Testis (tissue), 3 donors: ENCODE results near the gene ZNF267. TPM values are rescaled to one million over a fixed set of nuclear protein-coding genes. Genes with fewer than 3 reads are reported as not detected.

Experiments used
- DNase-seq: peaks from one replicate; pipeline ENCODE4 v3.0.0-alpha.2; 2019
- H3K27ac ChIP-seq, 2 donors: fragments of 200-600 bp; sonication (generic); one replicate each; pipeline ENCODE4 v1.5.1; 2019
- H3K27me3 ChIP-seq: fragments of 200-600 bp; sonication (generic); one replicate; pipeline ENCODE4 v1.5.1; 2019
- H3K36me3 ChIP-seq: fragments of 200-600 bp; sonication (generic); one replicate; pipeline ENCODE4 v1.5.1; 2017; ENCODE audit warnings: low read depth; ENCODE audit errors: missing control alignments
- H3K4me1 ChIP-seq: fragments of 200-600 bp; sonication (generic); one replicate; pipeline ENCODE4 v1.5.1; 2019
- H3K4me3 ChIP-seq, 2 donors: fragments of 200-600 bp; sonication (generic); one replicate each; pipeline ENCODE4 v1.5.1; 2017 to 2019
- H3K9me3 ChIP-seq: fragments of 200-600 bp; sonication (generic); one replicate; pipeline ENCODE4 v1.5.1; 2017
- CTCF ChIP-seq, 3 experiments: fragments of 450-650 bp in 2 of 3; fragments of 200-600 bp in 1 of 3; sonication (generic) in 1 of 3; IDR thresholded peaks; one replicate each; pipeline ENCODE4 v1.5.1; 2016 to 2019; ENCODE audit warnings: antibody characterized with exemption in 3 of 3, mild to moderate bottlenecking in 2 of 3, moderate library complexity in 1 of 3
- POLR2A ChIP-seq: fragments of 450-650 bp; IDR thresholded peaks from one replicate; pipeline ENCODE4 v1.6.1; 2017; ENCODE audit warnings: antibody characterized with exemption, mild to moderate bottlenecking, moderate library complexity
- WGBS, 2 donors: methylation state at CpG; one replicate each; pipeline ENCODE4 v1.1.5; 2018; 5-methylcytosine and 5-hydroxymethylcytosine counted together
- intact Hi-C: fragments of 100-400 bp; cut with DNase I; formaldehyde crosslinking; loops from one replicate; pipeline ENCODE4 v1.15.1; 2023; ENCODE audit warnings: low total_unique reads
- polyA plus RNA-seq: library from polyadenylated mRNA; stranded (reverse); fragments of 350-450 nt; fragmentation: Illumina TruSeq; extraction: RNeasy Lipid Tissue Mini Kit (QIAGEN cat#74804); gene quantifications from one replicate; pipeline ENCODE4 v1.2.3, GENCODE V29; 2014; ENCODE audit warnings: low read depth, low replicate concordance; ENCODE audit not compliant: insufficient read depth
- total RNA-seq, 2 donors: library from RNA; depleted of rRNA; stranded (reverse); fragments of >200 nt; gene quantifications; one replicate each; pipeline ENCODE4 v1.2.3, GENCODE V29; 2016

Gene ZNF267
- total and polyA plus RNA-seq, 3 donors from 2014 or later = 4.6 to 18.7 (median 17.8) TPM

DNA sequence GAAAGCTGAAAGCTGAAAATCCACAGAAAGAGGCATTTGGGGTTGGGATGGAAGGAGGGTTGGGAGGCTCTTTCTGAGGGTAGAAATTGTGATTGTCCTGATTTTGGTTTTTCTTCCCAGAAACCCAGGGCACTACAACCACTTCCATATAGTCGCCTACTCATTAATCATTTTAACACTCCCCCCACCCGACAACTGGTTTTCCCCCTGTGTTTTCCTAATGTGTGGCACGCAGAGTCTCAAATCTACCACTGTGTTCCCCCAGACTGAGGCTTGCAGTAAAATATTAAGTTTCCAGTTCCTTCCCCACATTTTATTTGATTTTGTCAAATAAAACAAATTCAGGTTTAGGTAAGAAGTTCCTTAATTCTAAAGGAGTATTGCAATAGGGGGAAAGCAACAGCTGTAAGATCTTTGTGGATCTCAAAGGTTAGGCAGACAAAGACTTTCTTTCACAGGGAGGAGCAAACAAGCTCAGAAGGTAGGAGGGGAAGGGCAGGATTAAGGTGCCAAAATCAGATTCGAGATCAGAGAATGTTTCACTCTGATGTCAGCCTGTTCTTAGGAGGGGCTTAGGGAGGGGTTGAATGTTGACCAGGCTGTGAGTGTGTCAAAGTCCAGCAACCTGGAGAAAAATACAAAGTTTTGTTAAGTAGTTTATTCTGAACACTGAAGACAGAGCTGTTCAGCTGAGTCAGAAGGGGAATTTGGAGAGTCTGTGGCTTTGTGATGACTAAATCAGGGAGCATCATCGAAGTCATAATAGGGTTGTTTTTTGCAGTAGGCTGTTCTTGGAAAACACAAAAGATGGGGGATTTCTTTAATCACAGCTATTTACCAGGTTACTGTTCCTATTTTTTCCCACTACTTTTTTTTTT, 3.6 kb downstream of the ZNF267 start:
- Histone ChIP-seq H3K9me3 (no peaks in the 10 kb centered on the region), H3K4me1 (peaks cover 13% of the 10 kb centered on the region), H3K36me3 (no peaks in the 10 kb centered on the region), H3K4me3 (no peak overlapping the region), H3K27me3 (no peaks in the 10 kb centered on the region), H3K27ac (no peak overlapping the region)
- 69 to 74% methylated on average over 5 of the region's 5 CpGs for WGBS, 2 donors
- intact Hi-C loops = loop anchor here (10.0 kb wide), 1 partner anchor 692 kb away; the partner anchor contains the start of gene FUS
- no peak for TF ChIP-seq POLR2A
- TF ChIP-seq CTCF (IDR thresholded peaks at IDR 0.05) = no peak
- no peak for DNase-seq

DNA sequence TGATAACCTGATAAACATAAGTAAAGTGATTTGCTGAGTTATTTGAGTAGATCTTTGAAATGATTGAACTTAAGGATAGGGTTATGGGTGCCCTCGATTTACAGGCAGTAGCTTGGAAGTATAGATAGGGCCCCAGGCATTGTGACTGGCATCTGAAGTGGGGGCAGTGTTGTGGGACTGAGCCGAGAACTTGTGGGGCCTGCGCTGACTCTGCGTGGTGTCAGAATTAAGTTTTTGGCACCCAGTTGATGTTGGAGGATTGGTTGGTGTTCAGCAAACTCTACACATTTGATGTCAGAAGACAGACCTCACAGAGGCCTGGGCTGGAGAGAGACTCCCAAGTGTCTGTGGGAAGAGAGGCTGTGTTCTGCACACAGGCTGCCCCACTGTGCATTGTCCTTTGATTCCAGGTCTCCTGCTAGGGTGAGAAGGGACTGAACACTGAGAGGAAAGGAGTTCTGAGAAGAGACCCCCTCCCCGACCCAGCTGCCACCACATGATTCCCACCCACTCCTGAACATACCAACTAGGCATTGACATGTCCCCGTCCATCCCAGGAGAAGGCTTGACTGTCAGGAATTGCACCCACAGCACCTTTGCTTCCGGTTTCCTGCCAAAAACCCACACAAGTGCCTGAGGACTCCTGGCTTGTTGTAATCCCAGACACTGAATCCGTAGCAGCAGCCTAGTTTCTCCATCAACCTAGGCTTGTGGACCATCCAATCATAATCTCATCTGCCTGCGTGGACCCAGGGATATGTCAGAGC, 4.5 kb downstream of the ZNF267 start:
- intact Hi-C loops = loop anchor here (10.0 kb wide), 1 partner anchor 693 kb away; the partner anchor contains the start of gene FUS
- no peaks in the 10 kb centered on the region for H3K27me3 ChIP-seq
- no peaks in the 10 kb centered on the region for H3K36me3 ChIP-seq
- peaks cover 13% of the 10 kb centered on the region for H3K4me1 ChIP-seq
- no peak for DNase-seq
- no peak overlapping the region for H3K4me3 ChIP-seq
- no peaks in the 10 kb centered on the region for H3K9me3 ChIP-seq
- 92% methylated on average over 9 of the region's 9 CpGs for WGBS, 2 donors
- TF ChIP-seq CTCF (IDR thresholded peaks at IDR 0.05) (no peak), POLR2A (no peak)
- H3K27ac ChIP-seq = no peak overlapping the region

GRCh38 chr16:31879937-31880321, 6.3 kb downstream of the ZNF267 start:
- WGBS, 2 donors = 42 to 44% methylated on average over 1 of the region's 1 CpG
- peaks cover 10% of the 10 kb centered on the region for H3K4me1 ChIP-seq
- intact Hi-C loops = loop anchor here (10.0 kb wide), 1 partner anchor 695 kb away; the partner anchor contains the start of gene FUS
- H3K4me3 ChIP-seq = no peak overlapping the region
- TF ChIP-seq CTCF (IDR thresholded peaks at IDR 0.05) (no peak), POLR2A (no peak)
- H3K36me3 ChIP-seq = no peaks in the 10 kb centered on the region
- H3K27ac ChIP-seq = no peak overlapping the region
- no peak for DNase-seq
- no peaks in the 10 kb centered on the region for H3K9me3 ChIP-seq
- no peaks in the 10 kb centered on the region for H3K27me3 ChIP-seq

DNA sequence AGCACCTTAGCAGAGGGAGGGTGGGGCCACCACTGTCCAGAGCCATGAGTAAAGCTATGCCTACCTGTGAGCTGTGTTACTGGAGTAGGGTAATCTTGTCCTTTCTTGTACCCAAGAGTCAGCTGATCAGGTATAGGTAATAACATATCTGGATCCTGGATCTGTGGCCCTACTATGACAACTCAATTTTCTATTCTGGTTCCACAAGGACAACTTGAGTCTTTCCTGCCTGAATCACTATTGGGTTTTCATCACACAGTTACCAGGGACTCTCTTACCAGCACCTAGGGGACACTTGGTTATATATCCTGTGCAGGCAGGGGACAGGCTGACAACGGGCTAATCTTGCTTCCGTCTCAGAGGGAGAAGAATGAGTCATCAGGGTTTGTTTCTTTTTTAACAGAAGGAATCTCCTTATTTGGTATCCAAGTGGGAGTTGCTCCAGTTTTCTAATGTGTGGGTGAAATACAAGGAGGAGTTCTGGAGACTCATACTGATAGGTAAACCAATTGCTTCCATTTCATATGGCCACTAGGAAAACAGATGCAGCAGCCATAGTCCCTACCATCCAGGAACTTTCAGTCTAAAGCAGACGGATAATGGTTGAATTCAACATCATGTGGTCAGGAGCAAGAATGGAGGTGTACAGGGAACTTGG, 6.8 kb downstream of the ZNF267 start:
- no peak overlapping the region for H3K27ac ChIP-seq
- no peaks in the 10 kb centered on the region for H3K36me3 ChIP-seq
- peaks cover 5% of the 10 kb centered on the region for H3K4me1 ChIP-seq
- 45 to 48% methylated on average over 3 of the region's 3 CpGs for WGBS, 2 donors
- H3K4me3 ChIP-seq = no peak overlapping the region
- TF ChIP-seq POLR2A = no peak
- no peak for TF ChIP-seq CTCF (IDR thresholded peaks at IDR 0.05)
- no peaks in the 10 kb centered on the region for H3K27me3 ChIP-seq
- intact Hi-C loops = no loop called here
- no peaks in the 10 kb centered on the region for H3K9me3 ChIP-seq
- DNase-seq = no peak
